ENCODE results near the gene PGM1.
"Not testable (repeated sequence)": the region's sequence is repeated elsewhere in the genome, so short reads cannot be mapped to it uniquely, and the experiment has no call there.

The PGM1 gene

DNA sequence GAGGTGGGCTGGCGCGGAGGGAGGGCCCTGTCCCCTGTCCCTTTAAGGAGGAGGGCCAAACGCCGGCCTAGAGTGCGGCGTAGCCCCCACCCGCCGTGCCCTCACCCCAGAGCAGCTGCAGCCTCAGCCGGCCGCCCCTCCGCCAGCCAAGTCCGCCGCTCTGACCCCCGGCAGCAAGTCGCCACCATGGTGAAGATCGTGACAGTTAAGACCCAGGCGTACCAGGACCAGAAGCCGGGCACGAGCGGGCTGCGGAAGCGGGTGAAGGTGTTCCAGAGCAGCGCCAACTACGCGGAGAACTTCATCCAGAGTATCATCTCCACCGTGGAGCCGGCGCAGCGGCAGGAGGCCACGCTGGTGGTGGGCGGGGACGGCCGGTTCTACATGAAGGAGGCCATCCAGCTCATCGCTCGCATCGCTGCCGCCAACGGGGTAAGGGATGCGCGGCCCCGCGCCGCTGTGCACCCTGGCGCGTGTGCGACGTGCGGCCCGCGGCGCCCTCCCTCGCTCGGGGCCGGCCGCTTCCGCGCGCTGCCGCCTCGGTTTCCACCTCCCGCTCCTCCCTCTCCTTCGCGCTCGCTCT lies at the start of gene PGM1:
Gene PGM1, plus strand, starts transcription at position 109 of the 583 bp plus-strand sequence. Its CDS starts 78 bp downstream, at position 187.
- DNase-seq: peak; percentile 56 to 89 (median 72)

DNA sequence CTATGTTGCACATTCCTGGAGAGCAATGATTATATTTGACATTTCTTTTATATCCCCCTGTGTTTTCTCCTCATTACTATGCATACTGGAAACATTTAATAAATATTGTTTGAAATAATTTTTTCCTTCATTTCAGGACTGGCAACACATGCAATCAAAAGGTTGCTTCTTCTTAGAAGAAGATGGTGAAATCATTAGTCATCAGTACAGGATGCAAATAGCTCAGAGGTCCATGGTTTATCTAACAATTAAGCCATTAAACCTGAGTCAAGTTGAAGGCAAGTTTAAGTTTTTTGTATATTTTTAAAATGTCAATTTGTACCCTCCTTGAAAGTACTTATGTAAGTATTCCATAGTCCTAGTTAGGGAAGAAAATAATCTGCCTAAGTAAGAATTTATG lies 47.4 kb upstream of the PGM1 start:
- no peak for DNase-seq

DNA sequence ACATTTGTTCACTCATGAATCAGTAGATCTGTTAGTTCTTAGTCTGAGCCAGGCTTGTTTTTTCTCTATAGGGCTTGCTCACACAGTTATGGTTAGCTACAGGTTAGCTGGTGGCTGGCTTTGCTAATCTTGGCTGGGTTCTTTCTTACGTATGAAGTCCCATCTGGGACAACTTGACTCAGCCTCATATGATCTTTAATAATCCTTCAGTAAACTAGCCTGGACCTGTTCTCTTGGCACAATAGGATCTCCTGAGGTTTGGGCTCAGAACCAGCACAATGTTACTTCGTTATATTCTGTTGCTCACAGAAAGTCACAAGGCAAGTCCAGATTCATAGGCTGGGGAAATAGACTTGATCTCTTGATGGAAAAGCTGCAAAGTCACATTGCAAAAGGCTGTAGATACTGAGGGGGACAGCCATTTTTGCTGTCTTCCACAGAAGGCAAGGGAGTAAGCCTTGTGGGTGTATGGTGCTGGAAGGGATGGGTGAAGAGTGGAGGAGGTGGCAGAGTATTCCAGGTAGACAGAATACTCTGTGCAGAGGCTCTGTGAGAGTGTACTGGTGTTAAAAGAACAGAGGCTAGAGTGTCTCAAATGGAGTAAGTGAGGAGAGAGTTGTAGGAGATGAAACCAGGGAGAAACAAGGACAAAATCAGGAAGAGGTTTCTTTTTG lies 45.5 kb upstream of the PGM1 start:
- no peak for DNase-seq

DNA sequence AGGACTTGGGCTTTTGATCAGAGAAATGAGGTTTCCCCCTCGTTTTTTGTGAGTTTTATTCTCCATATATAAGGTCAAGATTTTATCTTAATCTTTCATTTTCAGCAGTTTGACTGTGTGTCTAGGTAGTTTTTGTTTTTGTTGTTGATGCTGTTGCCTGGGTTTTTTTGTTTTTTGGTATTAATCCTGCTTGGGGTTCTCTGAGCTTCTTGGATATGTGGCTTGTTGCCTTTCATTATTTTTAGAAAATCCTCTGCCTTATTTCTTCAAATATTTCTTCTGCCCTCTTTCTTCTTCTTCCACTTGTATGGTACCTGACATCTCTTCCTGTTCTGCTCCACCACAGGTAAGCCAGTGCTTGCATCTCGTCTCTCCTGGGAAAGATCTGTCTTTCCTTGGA lies 44.9 kb upstream of the PGM1 start:
- no peak for DNase-seq

DNA sequence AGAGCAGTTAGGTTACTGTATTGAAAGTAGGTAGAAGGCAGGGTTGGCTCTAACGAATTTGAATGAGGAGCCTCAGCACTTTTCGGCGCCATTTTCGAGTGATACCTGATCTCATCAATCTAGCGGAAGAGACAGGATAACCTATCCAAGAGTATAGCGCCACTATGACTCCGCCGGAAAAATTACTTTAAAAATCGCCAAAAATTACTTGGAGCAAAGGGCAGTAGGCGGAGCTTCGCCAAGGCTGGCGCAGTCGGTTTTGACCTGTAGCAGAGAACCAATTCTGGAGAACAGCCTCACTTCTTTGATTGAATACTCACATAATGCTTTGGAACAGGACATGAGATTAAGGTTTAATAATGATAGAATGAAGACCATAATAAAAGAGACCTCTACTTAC lies 44.3 kb upstream of the PGM1 start:
- no peak for DNase-seq

DNA sequence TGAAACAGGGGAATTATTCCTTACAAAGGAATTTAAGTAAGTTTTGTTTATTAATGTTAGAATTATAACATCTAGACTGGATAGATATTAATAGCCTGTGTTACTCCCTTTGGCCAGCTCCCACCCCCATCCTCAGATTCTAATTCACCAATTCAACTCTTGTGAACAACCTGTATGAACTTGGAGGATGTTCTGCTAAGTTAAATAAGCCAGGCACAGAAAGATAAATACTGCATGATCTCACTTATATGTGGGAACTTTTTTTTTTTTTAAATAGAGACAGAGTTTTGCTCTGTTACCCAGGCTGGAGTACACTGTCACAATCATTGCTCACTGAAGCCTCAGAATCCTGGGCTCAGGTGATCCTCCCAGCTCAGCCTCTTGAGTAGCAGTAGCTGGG lies 37.7 kb upstream of the PGM1 start:
- DNase-seq: no peak

DNA sequence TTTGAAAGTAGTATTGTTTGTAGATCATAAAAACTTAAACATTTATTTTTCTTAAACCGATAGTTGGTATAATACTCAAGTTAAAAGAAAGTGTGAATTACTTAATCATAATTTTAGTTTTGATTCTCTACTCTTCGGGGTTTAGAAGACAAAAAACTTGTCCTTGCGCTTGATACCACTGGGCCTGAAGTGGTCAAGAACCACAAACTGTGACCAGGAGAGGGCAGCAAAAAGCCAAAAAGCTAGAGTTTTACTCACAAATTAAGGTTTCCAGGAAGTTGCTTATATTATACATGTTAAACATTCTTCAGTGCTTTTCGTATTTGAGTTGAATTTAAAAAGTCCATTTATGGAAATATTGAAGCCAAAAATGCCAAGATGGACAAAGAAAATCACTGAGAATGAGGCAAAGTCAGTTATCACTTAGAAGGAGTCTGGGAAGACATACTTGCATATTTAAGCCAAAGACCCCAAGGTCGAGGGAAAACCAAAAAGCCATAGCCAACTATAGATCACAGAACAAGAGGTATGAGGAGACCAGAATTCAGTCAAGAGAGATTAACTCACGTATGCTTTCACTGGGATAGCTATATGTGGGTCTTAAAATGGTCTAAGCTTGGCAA lies 35.7 kb upstream of the PGM1 start:
- no peak for DNase-seq

DNA sequence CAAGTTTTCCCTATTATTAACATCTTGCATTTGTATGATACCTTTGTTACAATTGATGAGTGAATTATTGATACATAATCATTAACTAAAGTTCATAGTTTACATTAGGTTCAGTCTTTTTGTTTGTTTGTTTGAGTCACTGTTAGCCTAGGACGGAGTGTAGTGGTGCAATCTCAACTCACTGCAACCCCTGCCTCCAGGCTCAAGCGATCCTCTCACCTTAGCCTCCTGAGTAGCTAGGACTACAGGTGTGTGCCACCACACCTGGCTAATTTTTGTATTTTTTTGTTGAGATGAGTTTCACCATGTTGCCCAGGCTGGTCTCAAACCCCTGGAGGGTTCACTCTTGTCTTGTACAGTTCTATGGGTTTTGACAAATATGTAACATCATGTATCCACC lies 33.9 kb upstream of the PGM1 start:
- DNase-seq: no peak

DNA sequence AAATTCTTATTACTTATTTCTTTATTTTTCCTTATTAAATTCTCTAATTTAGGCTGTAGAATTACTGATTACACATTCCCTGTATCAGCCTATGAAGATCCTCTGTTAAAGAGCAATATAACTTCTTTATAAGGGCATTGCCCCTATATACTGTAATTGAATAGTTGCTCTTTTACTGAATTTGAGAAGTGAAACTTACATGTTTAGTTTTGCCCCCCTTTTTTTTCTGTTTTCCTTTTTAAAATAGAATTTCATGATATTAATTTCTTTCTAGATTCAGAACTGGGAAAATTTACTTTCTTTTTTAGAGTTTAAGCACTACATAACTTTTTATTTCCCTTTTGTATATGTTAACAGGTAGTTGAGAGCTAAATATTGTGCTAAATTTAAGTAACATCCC lies 29.5 kb upstream of the PGM1 start:
- no peak for DNase-seq

DNA sequence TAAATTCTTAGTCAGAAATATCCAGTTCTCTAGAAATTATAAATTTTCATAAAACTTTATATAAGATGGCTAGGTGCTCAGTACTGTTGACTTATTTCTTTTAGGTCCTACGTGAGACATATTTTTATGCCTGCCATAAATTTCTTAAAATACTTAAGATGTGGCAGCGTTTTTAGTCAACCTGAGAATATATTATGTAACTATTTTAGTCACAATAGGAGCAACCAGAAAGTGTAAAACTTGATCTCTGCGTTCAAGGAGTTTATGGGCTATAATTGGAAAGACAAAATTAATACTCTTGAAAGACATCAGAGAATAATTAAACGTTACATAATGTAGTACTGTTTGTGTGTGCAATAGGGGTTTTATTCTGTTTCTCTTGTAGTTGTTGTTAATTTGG lies 24.1 kb upstream of the PGM1 start:
- DNase-seq: no peak

DNA sequence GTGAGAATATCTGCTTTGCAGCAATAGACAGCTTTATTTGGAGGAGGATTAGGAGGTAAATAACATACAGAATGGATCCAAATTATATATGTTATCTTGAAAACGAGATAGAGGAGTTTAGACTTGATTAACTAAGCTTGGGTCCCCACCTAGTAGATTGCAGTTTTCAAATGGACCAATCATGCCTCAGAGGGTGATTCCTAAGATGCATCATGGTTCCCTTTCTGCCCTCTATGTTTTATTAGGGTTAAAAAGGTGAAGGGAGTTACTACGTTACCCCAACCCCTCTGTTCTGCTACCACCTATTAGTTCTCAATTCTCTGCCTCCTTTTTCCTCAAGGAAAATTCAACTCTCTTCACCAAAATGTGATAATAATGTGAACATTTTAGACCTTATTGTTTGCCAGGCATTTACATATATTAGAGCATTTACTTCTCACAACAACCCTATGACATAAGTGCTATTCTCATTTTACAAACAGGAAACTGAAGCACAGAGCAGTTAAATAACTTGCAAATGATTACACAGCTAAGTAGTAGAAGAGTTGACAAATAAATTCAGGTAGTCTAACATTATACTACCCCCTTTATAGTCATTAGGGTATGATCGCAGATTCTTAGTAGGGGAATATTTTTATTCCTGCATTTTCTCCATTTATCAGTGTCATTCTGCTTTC lies 23.4 kb upstream of the PGM1 start:
- no peak for DNase-seq

DNA sequence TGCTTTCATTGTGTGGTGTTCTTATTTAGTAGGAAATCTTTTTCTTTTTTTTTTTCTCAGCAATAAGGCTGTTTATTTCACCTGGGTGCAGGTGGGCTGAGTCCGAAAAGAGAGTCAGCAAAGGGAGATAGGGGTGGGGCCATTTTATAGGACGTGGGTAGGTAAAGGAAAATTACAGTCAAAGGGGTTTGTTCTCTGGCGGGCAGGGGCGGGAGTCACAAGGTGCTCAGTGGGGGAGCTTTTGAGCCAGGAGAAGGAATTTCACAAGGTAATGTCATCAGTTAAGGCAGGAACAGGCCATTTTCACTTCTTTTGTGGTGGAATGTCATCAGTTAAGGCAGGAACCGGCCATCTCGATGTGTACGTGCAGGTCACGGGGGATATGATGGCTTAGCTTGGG lies 20.5 kb upstream of the PGM1 start:
- not testable (repeated sequence) for DNase-seq

DNA sequence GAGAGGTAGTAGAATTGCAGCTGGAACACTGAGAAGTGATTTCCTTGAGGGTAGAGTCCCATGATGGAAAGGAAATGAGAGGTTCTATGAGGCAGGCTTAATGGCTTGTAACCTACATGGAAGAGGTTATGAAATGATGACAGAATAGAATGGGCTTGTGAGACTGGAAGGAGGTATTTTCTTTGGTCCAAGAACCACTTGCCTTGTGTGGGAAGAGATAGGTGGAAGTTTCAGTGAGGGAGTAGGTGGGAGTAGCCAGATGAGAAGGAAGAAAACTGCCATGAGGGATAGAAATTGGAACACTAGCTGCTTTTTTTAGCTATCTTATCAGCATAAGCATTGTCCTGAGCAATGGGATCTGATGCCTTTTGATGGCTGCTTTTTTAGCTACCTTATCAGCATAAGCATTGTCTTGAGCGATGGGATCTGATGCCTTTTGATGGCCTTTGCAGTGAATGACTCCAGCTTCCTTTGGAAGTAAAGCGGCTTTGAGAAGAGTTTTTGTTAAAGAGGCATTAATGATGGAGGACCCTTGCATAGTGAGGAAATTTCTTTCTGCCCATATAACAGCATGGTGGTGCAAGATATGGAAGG lies 18.9 kb upstream of the PGM1 start:
- DNase-seq: not testable (repeated sequence)

DNA sequence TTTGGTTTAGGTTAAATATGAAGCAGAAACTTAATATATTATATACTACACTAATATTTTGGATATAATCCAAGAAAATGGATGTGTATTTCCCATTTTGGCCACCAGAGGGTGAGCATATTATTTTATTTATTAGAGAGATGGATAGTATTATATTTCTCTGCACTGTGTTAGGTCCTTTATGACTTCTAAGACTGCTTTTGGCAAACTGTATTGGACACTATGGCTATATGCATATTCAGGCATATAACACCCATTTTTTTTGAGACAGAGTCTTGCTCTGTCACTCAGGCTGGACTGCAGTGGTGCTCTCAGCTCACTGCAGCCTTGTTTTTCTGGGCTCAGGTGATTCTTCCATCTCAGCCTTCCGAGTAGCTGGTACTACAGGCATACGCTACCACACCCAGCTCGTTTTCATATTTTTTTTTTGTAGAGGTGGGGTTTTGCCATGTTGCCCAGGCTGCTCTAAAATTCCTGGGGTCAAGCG lies 17.8 kb upstream of the PGM1 start:
- DNase-seq: peak in 2 of 6 experiments; percentile 14 to 35

DNA sequence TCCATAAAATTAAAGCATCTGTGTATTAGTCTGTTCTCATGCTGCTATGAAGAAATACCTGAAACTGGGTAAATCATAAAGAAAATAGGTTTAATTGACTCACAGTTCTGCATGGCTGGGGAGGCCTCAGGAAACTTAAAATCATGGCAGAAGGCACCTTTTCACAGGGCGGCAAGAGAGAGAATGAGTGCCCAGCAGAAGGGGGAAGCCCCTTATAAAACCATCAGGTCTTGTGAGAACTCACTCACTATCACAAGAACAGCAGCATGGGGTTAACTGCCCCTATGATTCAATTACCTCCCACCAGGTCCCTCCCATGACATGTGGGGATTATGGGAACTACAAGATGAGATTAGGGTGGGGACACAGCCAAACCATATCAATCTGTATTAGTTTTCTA lies 6.9 kb upstream of the PGM1 start:
- not testable (repeated sequence) for DNase-seq

DNA sequence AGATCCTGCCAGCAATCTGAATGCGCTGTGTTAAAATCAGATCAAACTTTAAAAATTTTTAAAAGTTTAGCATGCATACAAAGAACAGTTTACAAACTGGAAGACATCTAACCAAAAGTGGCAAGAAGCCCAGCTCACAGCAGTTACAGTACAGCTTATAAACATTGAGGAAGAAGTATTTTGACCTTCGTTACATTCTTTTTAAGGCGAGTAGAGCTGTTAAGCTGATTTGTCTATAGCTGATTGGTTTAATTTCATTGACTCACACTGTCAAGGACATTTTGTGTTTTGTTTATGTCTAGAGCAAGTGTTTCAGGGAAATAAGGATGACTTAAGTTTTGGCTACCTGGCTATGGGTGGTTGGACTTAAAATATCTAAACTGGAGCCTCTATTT lies 3.0 kb upstream of the PGM1 start:
- DNase-seq: no peak

DNA sequence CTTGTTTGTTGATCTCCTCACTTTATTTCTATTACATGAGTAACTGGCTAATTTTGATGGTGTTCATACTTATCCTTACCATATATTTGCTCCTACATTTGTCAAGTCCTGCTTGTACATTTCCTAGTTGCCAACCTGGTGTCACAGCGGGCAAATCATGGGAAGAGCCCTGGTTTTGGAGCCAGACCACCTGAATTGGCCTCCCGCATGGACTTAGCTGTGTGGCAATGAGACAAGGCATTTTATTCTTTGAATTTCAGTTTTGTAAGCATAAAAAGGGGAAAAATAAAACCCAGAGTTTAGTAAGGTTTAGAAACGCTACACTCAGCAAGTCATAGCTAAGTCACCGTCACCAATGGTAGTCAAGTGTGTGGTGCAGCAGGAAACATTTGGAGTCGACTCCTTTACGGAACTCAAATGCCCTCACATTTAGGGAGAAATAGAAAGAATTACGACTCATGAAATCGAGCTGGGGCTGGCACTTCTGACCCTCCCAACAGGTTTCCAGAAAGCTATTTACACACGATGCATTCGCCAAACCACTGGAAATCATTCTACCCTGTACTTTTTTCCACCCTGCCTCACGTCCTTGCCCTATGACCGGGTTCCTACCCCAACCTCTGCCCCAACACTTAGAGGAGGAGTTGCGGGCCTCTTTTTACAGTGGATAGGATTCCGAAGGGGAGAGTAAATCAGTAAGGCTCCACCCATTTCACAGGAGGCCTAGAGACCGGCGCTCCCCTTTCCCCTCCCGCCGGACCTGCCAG lies 492 bp upstream of the PGM1 start:
- no peak for DNase-seq

DNA sequence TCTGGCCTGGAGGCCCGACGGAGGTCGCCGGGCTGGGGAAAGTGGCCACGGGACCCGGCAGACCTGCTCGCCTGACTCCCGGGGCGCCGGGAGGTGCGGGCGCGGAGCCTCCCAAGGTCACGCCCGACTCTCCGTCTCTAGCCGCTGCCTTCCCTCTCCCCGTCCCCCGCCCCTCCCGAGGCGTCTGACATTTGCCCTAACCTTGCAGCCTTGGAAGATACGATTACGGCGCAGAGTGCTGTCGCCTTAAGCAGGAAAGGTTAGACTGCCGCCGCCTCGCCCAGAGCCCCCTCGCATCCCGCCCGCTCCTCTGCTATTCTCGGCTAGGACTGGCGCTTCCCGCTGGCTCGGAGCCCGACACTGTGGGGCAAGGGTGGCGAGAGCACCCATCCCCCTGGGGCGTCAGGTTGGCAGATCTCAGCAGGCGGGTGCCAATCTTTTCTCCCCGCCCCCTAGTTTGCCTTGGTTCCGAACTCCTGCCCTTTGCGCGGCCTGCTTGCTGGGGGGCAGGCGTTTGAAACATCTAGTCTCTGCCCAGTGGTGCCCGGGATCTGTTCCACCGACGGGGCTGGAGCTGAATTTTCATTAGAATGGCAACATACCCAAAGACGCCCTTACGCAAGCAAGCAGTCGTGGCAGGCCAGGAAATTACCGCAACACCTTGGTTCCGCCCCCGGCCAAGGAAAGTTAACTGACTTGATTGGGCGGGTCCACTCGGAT lies 835 bp downstream of the PGM1 start:
- peak; percentile 56 to 89 (median 75) for DNase-seq

DNA sequence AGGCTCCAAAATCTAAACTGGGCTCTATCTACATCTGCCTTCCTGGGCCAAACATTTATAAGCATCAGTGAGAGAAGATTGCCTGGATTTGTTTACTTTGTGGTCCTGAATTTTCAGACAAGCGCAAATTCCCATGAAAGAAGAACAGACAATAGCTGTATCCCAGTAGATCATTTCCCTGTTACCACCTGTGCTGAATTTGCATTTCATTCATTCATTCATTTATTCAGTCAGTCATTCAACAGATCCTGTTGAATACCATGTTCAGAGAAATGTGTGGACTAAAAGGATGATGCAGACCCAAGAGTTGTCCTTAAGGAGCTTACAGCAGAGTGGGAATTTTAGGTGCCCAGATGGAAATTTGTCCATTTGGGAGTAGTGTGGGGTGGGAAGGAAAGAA lies 2.2 kb downstream of the PGM1 start:
- no peak for DNase-seq

DNA sequence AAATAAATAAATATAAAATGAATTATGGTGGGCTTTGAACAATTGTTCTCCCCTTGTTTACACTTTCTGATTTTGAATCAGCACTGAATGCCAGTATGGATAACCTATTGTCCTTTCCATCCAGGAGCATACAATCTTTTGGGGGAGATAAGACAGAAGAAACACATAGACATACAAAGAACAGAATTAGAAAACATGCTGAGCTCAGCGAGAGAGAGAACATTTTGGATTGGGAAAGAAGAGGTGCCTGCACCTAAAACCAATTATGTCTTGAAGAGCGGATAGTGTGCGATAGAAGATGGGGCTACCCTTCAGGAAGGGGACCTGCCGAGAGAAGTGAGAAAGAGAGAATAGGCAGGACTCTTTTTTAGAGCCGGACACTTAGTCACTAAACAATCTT lies 6.6 kb downstream of the PGM1 start:
- DNase-seq: no peak

DNA sequence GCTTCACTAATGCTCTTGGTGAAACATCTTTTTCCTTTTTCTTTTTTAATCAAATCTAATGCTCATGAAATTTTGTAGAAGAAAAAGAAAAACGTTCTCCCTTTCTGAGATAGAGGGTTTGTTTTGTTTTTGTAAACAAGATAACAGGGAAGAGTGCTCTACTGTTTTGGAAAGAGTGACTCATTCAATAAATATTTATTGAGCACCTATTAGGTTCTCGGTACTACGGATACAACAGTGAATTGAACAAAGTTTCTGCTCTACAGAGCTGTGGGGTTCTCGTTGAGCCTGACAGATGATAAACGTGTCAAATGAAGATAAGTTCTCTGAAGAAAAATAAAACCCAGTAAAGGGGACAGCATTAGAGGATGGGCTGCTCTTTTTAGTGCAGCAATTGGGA lies 7.0 kb downstream of the PGM1 start:
- DNase-seq: no peak

DNA sequence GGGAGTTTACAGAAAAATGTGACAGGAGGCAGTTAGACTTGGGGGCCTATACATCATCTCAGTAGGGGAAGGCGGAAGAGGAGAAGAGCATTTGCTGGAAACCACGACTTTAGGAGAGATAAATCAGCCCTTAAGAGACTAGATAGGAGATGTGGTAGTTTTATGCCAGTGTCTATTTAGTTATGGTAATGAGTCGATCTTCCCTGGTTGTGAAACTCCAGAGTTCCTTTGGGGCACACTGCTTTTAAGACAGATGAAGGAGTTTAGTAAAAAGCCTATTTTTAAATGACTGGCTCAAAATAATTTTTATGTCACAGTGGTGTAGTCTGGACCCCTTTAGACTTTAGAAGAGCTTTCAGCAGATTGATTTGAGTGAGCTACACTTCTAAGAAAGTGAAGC lies 7.8 kb downstream of the PGM1 start:
- no peak for DNase-seq
